HG03060 (cell line): Measurements from ENCODE around the gene DCC.

Experiments
- ATAC-seq: cut with Tn5 transposase; IDR thresholded peaks from one replicate; pipeline ENCODE4 v1.9.1; 2021; ENCODE audit warnings: low read depth, moderate number of reproducible peaks; ENCODE audit not compliant: unreplicated experiment

Gene DCC

DNA sequence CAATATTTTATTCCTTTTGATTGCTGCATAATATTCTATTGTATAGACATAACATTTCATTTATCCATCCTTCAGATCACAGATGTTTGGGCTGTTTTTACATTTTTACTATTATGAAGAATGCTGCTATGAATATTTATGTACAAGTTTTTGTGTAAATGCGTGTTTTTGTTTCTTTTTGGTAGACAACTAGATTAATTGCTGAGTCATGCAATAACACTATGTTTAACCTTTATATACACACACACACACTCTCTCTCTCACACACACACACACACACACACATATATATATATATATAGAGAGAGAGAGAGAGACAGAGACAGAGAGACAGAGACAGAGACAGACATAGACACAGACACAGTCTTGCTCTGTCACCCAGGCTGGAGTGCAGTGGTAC lies 926.9 kb downstream of the DCC start:
- ATAC-seq, result no peak

DNA sequence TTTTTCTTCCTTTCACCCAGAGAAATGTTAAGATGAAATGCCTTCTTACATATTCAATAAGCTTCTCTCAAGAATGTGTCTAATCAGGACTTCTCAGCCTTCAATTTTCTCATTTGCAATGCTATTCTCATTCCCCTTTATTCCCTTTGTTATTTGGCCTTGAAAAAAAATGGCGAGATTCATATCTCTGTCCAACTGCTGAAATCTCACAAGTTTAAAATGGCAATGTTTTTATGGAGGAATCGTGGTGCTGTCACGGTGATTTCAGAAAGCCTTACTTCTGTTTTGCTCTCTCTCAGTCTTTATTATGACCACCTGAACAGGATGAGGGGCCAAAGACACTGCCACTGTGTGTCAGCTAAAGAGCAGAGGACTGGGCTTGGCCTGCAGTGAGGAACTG lies 928.5 kb downstream of the DCC start:
- no peak for ATAC-seq

GRCh38 chr18:53281406-53281805 lies 941.4 kb downstream of the DCC start:
- no peak for ATAC-seq

GRCh38 chr18:53283708-53284107 lies 943.7 kb downstream of the DCC start:
- no peak for ATAC-seq

DNA sequence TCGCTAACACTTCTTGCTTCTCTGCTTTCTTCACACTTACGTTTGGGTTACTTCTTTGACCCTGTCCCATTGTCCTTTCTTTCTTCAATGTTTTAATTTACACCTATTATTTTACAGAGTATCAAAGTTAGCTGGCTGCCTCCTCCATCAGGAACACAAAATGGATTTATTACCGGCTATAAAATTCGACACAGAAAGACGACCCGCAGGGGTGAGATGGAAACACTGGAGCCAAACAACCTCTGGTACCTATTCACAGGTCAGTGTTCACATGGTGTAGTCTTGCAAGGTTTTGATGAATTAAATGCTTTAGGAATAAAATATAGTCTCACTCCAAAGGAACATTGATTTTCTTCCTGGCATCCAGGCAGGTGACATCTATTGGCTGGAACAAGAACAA lies 965.5 kb downstream of the DCC start:
- ATAC-seq, result no peak

- no peak for ATAC-seq
Measured at GRCh38 chr18:53319628-53320027, 979.6 kb downstream of the DCC start.

DNA sequence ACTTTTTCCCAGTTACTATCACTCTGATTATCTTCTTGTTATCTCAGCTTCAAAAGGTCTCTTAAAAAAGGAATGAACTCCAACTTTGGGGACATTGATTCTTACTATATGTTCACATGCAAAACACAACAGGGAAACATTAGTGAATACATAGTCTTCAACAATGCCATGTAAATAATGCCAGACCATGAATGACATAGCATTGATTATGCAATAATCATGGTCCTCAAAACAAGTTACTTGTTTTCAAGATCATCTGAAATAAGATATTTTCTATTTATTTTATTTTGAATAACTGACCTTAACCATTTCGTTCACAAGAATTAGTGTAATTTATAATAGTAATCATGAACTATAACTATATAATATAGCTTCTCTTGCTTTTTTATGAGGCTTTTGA lies 982.2 kb downstream of the DCC start:
- ATAC-seq, result no peak

- no peak for ATAC-seq
Measured at GRCh38 chr18:53324353-53324752, 984.4 kb downstream of the DCC start.

DNA sequence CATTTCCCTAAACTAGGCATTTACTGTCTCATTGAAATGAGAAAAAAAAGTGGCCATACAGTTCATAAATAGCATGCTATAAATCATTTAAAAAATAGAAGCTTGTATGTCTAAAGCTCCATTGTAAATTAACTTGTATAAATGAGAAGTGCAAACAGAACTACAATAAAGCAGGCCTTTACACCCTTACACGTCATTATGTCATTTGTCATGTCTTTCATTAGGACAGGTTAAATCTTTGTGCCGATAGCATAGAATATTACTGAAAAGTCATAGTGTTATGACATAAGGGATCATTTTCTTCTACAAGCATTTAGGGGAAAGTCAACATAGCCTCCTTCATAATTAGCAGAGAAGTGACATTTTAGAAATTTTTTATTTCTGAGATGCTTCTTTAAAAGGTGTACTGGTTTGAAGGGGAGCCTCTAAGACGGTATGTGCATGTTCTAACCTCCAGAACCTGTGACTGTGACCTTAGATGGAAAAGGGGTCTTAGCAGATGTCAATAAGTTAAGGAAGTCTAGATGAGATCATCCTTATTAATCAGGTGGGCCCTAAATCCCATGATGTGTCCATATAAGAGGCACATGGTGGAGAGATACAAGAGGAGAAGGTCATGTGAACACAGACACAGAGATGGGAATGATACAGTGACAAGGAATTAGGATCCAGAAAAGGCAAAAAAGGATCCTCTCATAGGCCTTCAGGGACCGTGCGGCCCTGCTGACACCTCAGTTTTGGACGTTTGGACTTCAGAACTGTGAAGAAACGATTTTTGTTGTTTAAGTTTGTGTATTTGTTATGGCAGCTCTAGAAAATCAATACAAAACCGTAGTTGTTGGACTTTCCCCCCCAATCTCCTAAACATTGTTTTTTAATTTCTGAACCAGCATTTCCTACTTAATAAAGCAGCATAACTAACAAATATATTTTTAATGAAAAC lies 1020.8 kb downstream of the DCC start:
- no peak for ATAC-seq

GRCh38 chr18:53375621-53376020 lies 1035.6 kb downstream of the DCC start:
- no peak for ATAC-seq

- ATAC-seq, result no peak
Measured at GRCh38 chr18:53380063-53380639, 1040.2 kb downstream of the DCC start.

DNA sequence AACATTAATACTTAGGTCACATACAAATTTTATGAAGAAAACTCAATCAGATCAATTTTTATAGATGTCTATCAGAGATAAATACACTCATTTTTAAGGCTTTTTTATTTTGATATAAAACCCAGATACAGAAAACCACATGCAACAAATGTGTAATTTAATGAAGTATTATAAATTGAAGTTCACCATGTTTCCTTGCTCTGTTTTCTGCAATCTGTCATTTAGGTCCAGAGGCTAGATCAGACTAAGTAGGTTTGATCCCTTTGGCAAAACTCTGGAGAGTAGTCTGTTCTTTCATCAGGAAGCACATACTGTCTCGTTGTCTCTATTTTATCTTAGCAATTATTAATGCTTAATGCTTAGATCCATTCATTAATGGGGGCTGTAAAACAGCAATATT lies 1042.9 kb downstream of the DCC start:
- ATAC-seq, result no peak

DNA sequence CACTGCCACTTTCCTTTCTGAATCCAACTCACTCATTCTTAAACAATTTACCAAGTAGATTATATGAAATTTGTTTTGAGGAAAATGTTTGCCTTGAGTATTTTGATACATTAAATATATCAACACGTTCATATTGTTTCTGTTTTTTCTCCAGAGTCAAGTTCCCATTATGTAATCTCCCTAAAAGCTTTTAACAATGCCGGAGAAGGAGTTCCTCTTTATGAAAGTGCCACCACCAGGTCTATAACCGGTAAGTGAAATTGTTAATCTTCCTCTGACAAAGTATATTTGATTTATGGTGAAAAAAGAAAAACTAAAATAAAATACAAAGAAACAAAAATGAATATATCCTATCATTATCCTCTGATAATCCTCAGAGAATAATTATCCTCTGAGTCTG lies 1045.9 kb downstream of the DCC start:
- ATAC-seq, result no peak

DNA sequence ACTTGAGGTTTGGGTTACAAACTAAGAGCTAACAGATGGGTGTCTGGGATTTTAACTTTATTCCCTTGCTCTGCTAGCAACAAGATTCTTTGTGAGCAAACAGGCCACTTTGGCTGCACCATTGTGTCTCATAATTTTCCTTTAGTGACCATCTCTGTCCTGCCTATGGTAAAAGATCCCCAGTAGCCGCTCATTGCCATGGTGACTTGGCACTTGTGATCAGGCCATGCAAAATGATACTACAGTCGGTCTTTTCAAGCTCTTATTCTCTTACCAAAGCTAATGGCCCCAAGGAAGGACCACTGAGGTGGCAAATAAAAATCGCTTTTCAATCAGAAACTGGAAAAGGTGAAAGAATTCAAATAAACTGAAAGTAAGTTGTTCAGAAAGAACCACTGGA lies 1047.6 kb downstream of the DCC start:
- ATAC-seq, result no peak

DNA sequence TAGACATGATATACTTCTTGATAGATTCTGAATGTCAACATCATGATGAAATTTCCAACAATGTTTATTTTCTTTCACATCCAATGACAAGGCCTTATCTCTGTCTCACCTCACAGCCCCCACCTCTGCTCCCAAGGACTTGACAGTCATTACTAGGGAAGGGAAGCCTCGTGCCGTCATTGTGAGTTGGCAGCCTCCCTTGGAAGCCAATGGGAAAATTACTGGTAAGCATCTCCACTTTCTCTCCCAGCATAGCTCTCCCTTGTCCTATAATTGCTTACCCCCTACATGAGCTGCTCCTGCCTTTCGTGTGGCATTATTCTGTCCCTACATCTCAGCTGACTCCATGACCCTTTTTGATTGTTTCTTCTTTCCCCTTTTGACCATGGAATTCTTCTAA lies 1062.7 kb downstream of the DCC start:
- ATAC-seq, result no peak

GRCh38 chr18:53408271-53408670 lies 1068.3 kb downstream of the DCC start:
- no peak for ATAC-seq

DNA sequence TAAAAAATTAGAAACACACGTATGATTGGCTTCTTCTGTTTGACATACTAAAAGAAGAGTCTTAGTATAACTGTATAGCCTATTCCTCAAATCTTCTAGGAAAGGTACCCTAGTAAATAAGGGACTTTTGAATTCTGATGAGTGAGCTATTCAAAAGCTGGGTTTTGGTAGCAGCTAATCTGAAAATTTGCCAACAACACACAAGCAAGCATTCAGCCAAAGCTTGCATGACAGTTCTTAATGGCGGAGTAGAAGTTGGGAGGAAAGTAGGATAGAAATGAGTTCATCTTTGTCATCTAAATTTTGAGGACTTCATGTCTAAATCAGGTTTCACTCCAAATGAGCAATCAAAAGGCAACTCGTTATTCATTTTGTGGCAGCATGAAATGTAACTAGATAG lies 1071.5 kb downstream of the DCC start:
- ATAC-seq, result no peak

DNA sequence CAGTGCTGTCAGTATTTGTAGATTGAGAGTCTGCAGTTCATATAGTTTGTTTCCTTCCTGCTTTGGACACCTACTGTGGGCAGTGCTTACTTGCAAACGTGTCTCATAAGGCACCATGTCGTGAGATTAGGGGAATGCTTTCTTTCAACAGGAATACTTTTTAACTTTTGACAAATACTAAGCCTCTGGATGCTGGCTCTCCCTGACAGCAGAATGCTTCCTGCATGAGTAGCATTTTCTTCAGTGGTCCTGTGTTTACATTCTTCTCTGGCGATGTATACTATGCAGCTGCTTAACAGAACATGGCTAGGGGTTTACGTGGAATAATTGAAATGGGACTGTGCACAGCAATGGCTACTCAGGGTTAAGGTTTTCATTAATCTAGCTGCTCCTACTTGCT lies 1077.0 kb downstream of the DCC start:
- no peak for ATAC-seq

GRCh38 chr18:53421869-53422268 lies 1081.9 kb downstream of the DCC start:
- no peak for ATAC-seq

- no peak for ATAC-seq
Measured at GRCh38 chr18:53422896-53423295, 1082.9 kb downstream of the DCC start.

DNA sequence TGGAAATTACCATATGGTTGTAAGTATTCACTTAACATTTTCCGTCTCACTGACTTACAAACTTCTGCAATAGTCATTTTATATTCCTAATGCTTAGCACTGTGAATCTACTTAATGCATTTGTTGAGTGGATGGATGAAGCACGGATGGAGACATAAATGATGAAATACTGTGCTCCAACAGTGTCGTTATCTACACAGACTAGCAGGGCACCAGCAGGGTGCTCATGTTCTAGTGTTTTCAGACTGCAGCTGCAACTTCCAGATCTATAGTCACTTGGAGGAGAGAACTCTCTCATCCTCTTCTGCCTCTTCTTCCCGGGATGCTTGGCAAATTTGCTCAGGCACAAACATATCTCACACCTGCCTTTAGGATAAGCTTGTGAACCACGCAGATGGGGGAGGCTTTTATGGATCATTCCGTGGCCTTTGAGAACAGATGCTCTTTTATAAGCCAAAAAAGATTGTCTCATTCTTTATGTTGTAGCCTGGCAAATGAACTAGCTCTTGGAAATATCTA lies 1086.7 kb downstream of the DCC start:
- ATAC-seq, result no peak
